WTC11 (cell line): ENCODE measurements around the gene PDZD7. TPM values are rescaled to one million over a fixed set of nuclear protein-coding genes. Genes with fewer than 3 reads are reported as not detected.

Source experiments
- ATAC-seq: fragments of 200-7000 bp; cut with Tn5 transposase; 2 replicates; pipeline ENCODE4 v1.10.0; 2021; ENCODE audit warnings: mild to moderate bottlenecking, moderate library complexity
- CTCF ChIA-PET: fragments of 300-600 bp; sonication (Branson Sonifier 250); formaldehyde crosslinking; loops from one replicate; lab custom pipeline; 2021; ENCODE audit warnings: antibody characterized with exemption; lab: Charles Lee
- POLR2A ChIA-PET: fragments of 350-600 bp; sonication (Branson Sonifier 250); formaldehyde crosslinking; loops from one replicate; lab custom pipeline; 2021; ENCODE audit warnings: antibody characterized with exemption; lab: Charles Lee
- DNase-seq: peaks from one replicate; pipeline ENCODE4 v3.0.0; 2021; ENCODE audit warnings: low spot score
- H3K27ac Mint-ChIP-seq: 2 replicates; pipeline ENCODE4 v1.8.0; 2021; ENCODE audit warnings: mixed read lengths
- H3K27me3 Mint-ChIP-seq: 2 replicates; pipeline ENCODE4 v1.8.0; 2021; ENCODE audit warnings: low read depth, mild to moderate bottlenecking, moderate library complexity, mixed read lengths
- H3K36me3 Mint-ChIP-seq: 2 replicates; pipeline ENCODE4 v1.8.0; 2021; ENCODE audit warnings: mixed read lengths
- H3K4me1 Mint-ChIP-seq: 2 replicates; pipeline ENCODE4 v1.8.0; 2022; ENCODE audit warnings: mixed read lengths
- H3K4me3 Mint-ChIP-seq: 2 replicates; pipeline ENCODE4 v1.8.0; 2021; ENCODE audit warnings: mild to moderate bottlenecking, moderate library complexity, mixed read lengths
- H3K9me3 Mint-ChIP-seq: 2 replicates; pipeline ENCODE4 v1.8.0; 2021; ENCODE audit warnings: mixed read lengths
- ATF3 ChIP-seq: sonication (generic); formaldehyde crosslinking; conservative IDR thresholded peaks from 2 replicates; pipeline ENCODE4 v1.8.1; 2022; ENCODE audit warnings: mild to moderate bottlenecking, missing genetic modification reagents
- EMX1 ChIP-seq: fragments of 250-450 bp; sonication (Bioruptor Pico); IDR thresholded peaks from 2 replicates; pipeline ENCODE4 v1.8.0; 2021; ENCODE audit warnings: mild to moderate bottlenecking
- FOXK1 ChIP-seq: sonication (generic); formaldehyde crosslinking; IDR thresholded peaks from 2 replicates; pipeline ENCODE4 v1.8.0; 2022; ENCODE audit warnings: mild to moderate bottlenecking, moderate library complexity, missing genetic modification reagents
- GRHL2 ChIP-seq: fragments of 250-450 bp; sonication (Bioruptor Pico); IDR thresholded peaks from 2 replicates; pipeline ENCODE4 v1.8.0; 2022; ENCODE audit warnings: mild to moderate bottlenecking, moderate library complexity; ENCODE audit not compliant: insufficient replicate concordance, severe bottlenecking
- MAX ChIP-seq: sonication (generic); formaldehyde crosslinking; IDR thresholded peaks from 2 replicates; pipeline ENCODE4 v1.8.0; 2022; ENCODE audit warnings: mild to moderate bottlenecking, missing genetic modification reagents
- MLX ChIP-seq: sonication (generic); formaldehyde crosslinking; IDR thresholded peaks from 2 replicates; pipeline ENCODE4 v1.8.1; 2023; ENCODE audit warnings: mild to moderate bottlenecking, missing genetic modification reagents, moderate library complexity
- OVOL2 ChIP-seq: fragments of 250-450 bp; sonication (Bioruptor Pico); IDR thresholded peaks from 2 replicates; pipeline ENCODE4 v1.9.0; 2021; ENCODE audit warnings: mild to moderate bottlenecking, borderline replicate concordance
- RELA ChIP-seq: sonication (generic); formaldehyde crosslinking; IDR thresholded peaks from 2 replicates; pipeline ENCODE4 v1.8.1; 2022; ENCODE audit warnings: missing genetic modification reagents, mild to moderate bottlenecking, borderline replicate concordance
- TEAD1 ChIP-seq: sonication (generic); formaldehyde crosslinking; IDR thresholded peaks from 2 replicates; pipeline ENCODE4 v1.8.0; 2022; ENCODE audit warnings: mild to moderate bottlenecking, missing genetic modification reagents
- TEAD4 ChIP-seq: sonication (generic); formaldehyde crosslinking; IDR thresholded peaks from 2 replicates; pipeline ENCODE4 v1.8.0; 2022; ENCODE audit warnings: mild to moderate bottlenecking, missing genetic modification reagents
- ZBTB21 ChIP-seq: sonication (generic); formaldehyde crosslinking; IDR thresholded peaks from 2 replicates; pipeline ENCODE4 v1.8.1; 2023; ENCODE audit warnings: mild to moderate bottlenecking, missing genetic modification reagents, borderline replicate concordance
- ZNF121 ChIP-seq: sonication (generic); formaldehyde crosslinking; IDR thresholded peaks from 2 replicates; pipeline ENCODE4 v1.8.0; 2023; ENCODE audit warnings: missing genetic modification reagents
- ZNF423 ChIP-seq: fragments of 250-450 bp; sonication (Bioruptor Pico); IDR thresholded peaks from 2 replicates; pipeline ENCODE4 v2.1.2; 2022; ENCODE audit warnings: mild to moderate bottlenecking, moderate library complexity
- ZNF512 ChIP-seq: sonication (generic); formaldehyde crosslinking; IDR thresholded peaks from 2 replicates; pipeline ENCODE4 v1.8.1; 2022; ENCODE audit warnings: missing genetic modification reagents, borderline replicate concordance
- ZNF671 ChIP-seq: fragments of 250-450 bp; sonication (Bioruptor Pico); IDR thresholded peaks from 2 replicates; pipeline ENCODE4 v1.8.0; 2021; ENCODE audit warnings: mild to moderate bottlenecking
- total RNA-seq: library from RNA; stranded (reverse); gene quantifications from 3 replicates; pipeline ENCODE4 v1.2.3, GENCODE V29; 2021
- TF ChIP-seq, protein P1 (sequence below): sonication (generic); formaldehyde crosslinking; IDR thresholded peaks from 2 replicates; pipeline ENCODE4 v1.8.1; 2023; ENCODE audit warnings: mild to moderate bottlenecking, moderate library complexity, missing genetic modification reagents
- TF ChIP-seq, protein P2 (sequence below): sonication (generic); formaldehyde crosslinking; IDR thresholded peaks from 2 replicates; pipeline ENCODE4 v1.8.0; 2023; ENCODE audit warnings: mild to moderate bottlenecking, missing genetic modification reagents
- TF ChIP-seq, protein P3 (sequence below): sonication (generic); formaldehyde crosslinking; IDR thresholded peaks from 2 replicates; pipeline ENCODE4 v1.8.0; 2023; ENCODE audit warnings: missing genetic modification reagents
- TF ChIP-seq, protein P4 (sequence below): sonication (generic); formaldehyde crosslinking; IDR thresholded peaks from 2 replicates; pipeline ENCODE4 v1.8.1; 2023; ENCODE audit warnings: mild to moderate bottlenecking, missing genetic modification reagents

The PDZD7 gene
- total RNA-seq, 1 experiment from 2014 or later, result 2.6 TPM

DNA sequence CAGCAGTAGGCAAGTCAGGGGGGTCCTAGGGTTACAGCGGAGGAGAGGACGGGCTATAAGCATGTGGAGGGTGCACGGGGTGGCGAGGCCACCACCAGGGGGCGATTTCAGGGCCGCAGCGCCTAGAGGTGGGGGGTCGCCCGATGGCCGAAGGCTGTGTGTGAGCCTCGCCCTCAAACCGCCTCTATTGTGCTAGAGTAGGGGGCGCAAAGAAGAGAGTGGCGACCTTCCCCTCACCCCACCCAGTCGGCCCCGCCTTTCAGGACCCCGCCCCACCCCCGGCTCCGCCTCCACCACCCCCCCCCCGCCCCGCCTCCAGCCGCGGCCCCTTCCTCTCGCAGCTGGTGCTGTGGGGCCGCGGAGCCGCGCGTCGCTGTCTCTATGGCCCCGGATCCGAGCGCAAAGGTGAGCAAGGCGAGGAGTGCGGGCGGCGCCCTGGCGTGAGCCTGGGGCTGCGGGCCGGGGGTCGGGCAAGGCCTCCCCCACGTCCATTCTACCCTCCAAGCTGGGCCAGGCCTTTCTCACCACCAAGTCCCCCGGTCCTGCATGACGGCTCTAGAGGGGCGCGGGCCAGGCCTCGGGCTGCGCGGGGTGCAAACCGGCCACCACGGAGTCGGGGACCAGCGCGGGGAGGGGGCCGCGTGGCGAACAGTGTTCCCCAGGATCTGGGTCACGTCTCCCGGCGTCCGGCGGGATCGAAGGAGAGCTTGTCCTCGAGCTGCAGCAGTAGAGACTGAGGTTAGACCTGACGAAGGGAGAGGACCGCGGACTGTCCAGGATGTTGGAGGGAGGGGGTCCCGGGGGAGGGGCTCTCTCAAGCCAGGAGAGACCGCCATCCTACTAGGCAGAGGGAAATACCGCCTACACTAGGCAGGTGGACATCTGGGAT, 61.5 kb downstream of the PDZD7 start, which contains the start of gene SEMA4G (continued):
- no peak for TF ChIP-seq GRHL2 (CRISPR knock-in tag)
- no peak for TF ChIP-seq ZBTB21 (CRISPR knock-in tag)
- TF ChIP-seq, protein P1, sequence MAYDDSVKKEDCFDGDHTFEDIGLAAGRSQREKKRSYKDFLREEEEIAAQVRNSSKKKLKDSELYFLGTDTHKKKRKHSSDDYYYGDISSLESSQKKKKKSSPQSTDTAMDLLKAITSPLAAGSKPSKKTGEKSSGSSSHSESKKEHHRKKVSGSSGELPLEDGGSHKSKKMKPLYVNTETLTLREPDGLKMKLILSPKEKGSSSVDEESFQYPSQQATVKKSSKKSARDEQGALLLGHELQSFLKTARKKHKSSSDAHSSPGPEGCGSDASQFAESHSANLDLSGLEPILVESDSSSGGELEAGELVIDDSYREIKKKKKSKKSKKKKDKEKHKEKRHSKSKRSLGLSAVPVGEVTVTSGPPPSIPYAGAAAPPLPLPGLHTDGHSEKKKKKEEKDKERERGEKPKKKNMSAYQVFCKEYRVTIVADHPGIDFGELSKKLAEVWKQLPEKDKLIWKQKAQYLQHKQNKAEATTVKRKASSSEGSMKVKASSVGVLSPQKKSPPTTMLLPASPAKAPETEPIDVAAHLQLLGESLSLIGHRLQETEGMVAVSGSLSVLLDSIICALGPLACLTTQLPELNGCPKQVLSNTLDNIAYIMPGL (CRISPR knock-in tag), result no peak
- TF ChIP-seq ZNF423 (CRISPR knock-in tag), result no peak
- TF ChIP-seq MAX (CRISPR knock-in tag), result peak; percentile 68
- TF ChIP-seq EMX1 (CRISPR knock-in tag), result no peak
- TF ChIP-seq, protein P2, sequence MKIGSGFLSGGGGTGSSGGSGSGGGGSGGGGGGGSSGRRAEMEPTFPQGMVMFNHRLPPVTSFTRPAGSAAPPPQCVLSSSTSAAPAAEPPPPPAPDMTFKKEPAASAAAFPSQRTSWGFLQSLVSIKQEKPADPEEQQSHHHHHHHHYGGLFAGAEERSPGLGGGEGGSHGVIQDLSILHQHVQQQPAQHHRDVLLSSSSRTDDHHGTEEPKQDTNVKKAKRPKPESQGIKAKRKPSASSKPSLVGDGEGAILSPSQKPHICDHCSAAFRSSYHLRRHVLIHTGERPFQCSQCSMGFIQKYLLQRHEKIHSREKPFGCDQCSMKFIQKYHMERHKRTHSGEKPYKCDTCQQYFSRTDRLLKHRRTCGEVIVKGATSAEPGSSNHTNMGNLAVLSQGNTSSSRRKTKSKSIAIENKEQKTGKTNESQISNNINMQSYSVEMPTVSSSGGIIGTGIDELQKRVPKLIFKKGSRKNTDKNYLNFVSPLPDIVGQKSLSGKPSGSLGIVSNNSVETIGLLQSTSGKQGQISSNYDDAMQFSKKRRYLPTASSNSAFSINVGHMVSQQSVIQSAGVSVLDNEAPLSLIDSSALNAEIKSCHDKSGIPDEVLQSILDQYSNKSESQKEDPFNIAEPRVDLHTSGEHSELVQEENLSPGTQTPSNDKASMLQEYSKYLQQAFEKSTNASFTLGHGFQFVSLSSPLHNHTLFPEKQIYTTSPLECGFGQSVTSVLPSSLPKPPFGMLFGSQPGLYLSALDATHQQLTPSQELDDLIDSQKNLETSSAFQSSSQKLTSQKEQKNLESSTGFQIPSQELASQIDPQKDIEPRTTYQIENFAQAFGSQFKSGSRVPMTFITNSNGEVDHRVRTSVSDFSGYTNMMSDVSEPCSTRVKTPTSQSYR (CRISPR knock-in tag), result no peak; the same call in 1 of the 2 replicates

- DNase-seq (no peak), ATAC-seq (peak; percentile 28)
- Mint-ChIP-seq H3K27me3 (no peaks in the 10 kb centered on the region; the same call in 1 of the 2 replicates), H3K4me3 (peak overlapping the region; percentile 73), H3K9me3 (no peaks in the 10 kb centered on the region), H3K36me3 (no peaks in the 10 kb centered on the region), H3K27ac (no peak overlapping the region), H3K4me1 (peaks cover 31% of the 10 kb centered on the region)
- CTCF ChIA-PET, result interaction anchor here (0.6 to 5.6 kb wide), 24 partner anchors 13 to 1733 kb away, joined by 3 to 41 read pairs (median 4); partner anchors contain the start of genes KAZALD1, LZTS2 and SLF2
- TF ChIP-seq MLX (CRISPR knock-in tag), result no peak
- TF ChIP-seq TEAD1 (CRISPR knock-in tag), result peak; percentile 60; the same call in 1 of the 2 replicates
- TF ChIP-seq ZNF121, result peak; percentile 85; the same call in 1 of the 2 replicates
- POLR2A ChIA-PET, result no interaction called here
Measured at GRCh38 chr10:100968863-100969186, 62.1 kb downstream of the PDZD7 start.

DNA sequence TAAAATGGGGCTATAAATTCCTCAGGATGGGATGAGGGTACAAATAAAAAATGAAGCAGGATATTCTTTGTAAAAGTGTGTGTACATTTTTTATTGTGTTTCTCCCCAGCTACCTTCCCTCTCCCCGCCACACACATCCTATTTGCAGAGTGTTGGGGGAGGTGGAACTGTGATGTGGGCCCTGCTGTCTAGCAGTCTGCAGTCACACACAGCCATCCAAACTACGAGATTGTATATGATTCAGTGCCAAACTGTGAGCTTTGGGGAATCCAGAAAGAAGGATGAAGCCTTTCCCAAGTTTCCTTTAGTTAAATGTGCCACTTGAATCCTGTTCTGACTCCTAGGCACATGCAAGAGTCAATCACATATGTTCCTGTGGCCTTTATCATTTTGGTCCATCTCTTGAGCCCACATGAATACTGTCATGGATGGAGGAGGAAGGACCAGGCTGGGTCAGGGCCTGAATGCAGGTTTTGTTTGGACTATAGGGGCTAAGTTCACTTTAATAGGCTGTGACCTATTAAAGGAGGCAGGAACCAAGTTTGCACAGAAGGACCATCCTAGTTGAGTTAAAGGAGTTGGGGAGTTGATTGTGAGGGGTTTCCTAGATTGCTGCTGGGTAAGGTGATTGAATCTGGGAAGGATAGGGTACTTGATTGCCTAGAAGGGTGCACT, 62.7 kb downstream of the PDZD7 start:
- Mint-ChIP-seq H3K9me3 (no peaks in the 10 kb centered on the region), H3K4me3 (peak overlapping the region; percentile 73), H3K4me1 (peaks cover 31% of the 10 kb centered on the region), H3K27ac (no peak overlapping the region), H3K36me3 (no peaks in the 10 kb centered on the region), H3K27me3 (no peaks in the 10 kb centered on the region; the same call in 1 of the 2 replicates)
- no peak for ATAC-seq
- POLR2A ChIA-PET, result no interaction called here
- CTCF ChIA-PET, result interaction anchor here (0.6 to 5.6 kb wide), 22 partner anchors 13 to 1734 kb away, joined by 3 to 41 read pairs (median 4); partner anchors contain the start of genes KAZALD1, LZTS2 and SLF2
- no peak for DNase-seq
- no peak for TF ChIP-seq ZNF671 (CRISPR knock-in tag)
- TF ChIP-seq ZNF512 (CRISPR knock-in tag), result no peak
- no peak for TF ChIP-seq FOXK1 (CRISPR knock-in tag)
- no peak for TF ChIP-seq OVOL2 (CRISPR knock-in tag)
- no peak for TF ChIP-seq ATF3 (CRISPR knock-in tag)
- TF ChIP-seq, protein P3, sequence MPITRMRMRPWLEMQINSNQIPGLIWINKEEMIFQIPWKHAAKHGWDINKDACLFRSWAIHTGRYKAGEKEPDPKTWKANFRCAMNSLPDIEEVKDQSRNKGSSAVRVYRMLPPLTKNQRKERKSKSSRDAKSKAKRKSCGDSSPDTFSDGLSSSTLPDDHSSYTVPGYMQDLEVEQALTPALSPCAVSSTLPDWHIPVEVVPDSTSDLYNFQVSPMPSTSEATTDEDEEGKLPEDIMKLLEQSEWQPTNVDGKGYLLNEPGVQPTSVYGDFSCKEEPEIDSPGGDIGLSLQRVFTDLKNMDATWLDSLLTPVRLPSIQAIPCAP (CRISPR knock-in tag), result no peak
- TF ChIP-seq ZNF423 (CRISPR knock-in tag), result no peak
- TF ChIP-seq TEAD4, result no peak
- no peak for TF ChIP-seq ZNF121
- TF ChIP-seq, protein P4, sequence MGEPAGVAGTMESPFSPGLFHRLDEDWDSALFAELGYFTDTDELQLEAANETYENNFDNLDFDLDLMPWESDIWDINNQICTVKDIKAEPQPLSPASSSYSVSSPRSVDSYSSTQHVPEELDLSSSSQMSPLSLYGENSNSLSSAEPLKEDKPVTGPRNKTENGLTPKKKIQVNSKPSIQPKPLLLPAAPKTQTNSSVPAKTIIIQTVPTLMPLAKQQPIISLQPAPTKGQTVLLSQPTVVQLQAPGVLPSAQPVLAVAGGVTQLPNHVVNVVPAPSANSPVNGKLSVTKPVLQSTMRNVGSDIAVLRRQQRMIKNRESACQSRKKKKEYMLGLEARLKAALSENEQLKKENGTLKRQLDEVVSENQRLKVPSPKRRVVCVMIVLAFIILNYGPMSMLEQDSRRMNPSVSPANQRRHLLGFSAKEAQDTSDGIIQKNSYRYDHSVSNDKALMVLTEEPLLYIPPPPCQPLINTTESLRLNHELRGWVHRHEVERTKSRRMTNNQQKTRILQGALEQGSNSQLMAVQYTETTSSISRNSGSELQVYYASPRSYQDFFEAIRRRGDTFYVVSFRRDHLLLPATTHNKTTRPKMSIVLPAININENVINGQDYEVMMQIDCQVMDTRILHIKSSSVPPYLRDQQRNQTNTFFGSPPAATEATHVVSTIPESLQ (CRISPR knock-in tag), result no peak
- TF ChIP-seq RELA (CRISPR knock-in tag), result no peak
